MM.1S (cell line): ENCODE data around the gene PRKAG2.

Source experiments
- DNase-seq: peaks from one replicate; pipeline ENCODE4 v3.0.0-alpha.2; 2015
- H2AFZ ChIP-seq: fragments of 300-600 bp; sonication (generic); 2 replicates; pipeline ENCODE4 v1.6.0; 2016; ENCODE audit warnings: antibody characterized with exemption, low read length
- H3F3A ChIP-seq: fragments of 300-600 bp; sonication (generic); 2 replicates; pipeline ENCODE4 v1.6.1; 2016; ENCODE audit warnings: mild to moderate bottlenecking, antibody characterized with exemption, low read length, moderate library complexity, mixed read lengths; ENCODE audit not compliant: insufficient read depth
- H3K27ac ChIP-seq: fragments of 300-600 bp; sonication (generic); 2 replicates; pipeline ENCODE4 v1.5.1; 2016; ENCODE audit warnings: mild to moderate bottlenecking, low read length
- H3K27me3 ChIP-seq: fragments of 300-600 bp; sonication (generic); replicated peaks from 2 replicates; pipeline ENCODE4 v1.6.0; 2016; ENCODE audit warnings: low read length; ENCODE audit not compliant: insufficient read depth
- H3K36me3 ChIP-seq: fragments of 300-600 bp; sonication (generic); replicated peaks from 2 replicates; pipeline ENCODE4 v1.6.1; 2016; ENCODE audit warnings: mild to moderate bottlenecking, low read length, mixed read lengths; ENCODE audit not compliant: insufficient read depth
- H3K4me1 ChIP-seq: fragments of 300-600 bp; sonication (generic); 2 replicates; pipeline ENCODE4 v1.6.1; 2016; ENCODE audit warnings: low read length, mixed read lengths
- H3K4me2 ChIP-seq: fragments of 300-600 bp; sonication (generic); 2 replicates; pipeline ENCODE4 v1.6.0; 2016; ENCODE audit warnings: low read depth, low read length
- H3K4me3 ChIP-seq: fragments of 300-600 bp; sonication (generic); 2 replicates; pipeline ENCODE4 v1.5.1; 2016; ENCODE audit warnings: low read length, mixed read lengths
- H3K79me2 ChIP-seq: fragments of 300-600 bp; sonication (generic); 2 replicates; pipeline ENCODE4 v1.6.1; 2016; ENCODE audit warnings: mixed run types, low read length, mixed read lengths
- H3K9ac ChIP-seq: fragments of 300-600 bp; sonication (generic); 2 replicates; pipeline ENCODE4 v1.6.1; 2016; ENCODE audit warnings: low read length, mixed read lengths
- H3K9me2 ChIP-seq: fragments of 300-600 bp; sonication (generic); replicated peaks from 2 replicates; pipeline ENCODE4 v1.6.1; 2016; ENCODE audit warnings: mild to moderate bottlenecking, low read length, mixed read lengths; ENCODE audit not compliant: insufficient read depth
- H3K9me3 ChIP-seq: fragments of 300-600 bp; sonication (generic); replicated peaks from 2 replicates; pipeline ENCODE4 v1.6.1; 2016; ENCODE audit warnings: mild to moderate bottlenecking, low read length, mixed read lengths; ENCODE audit not compliant: insufficient read depth
- H4K20me1 ChIP-seq: fragments of 300-600 bp; sonication (generic); 2 replicates; pipeline ENCODE4 v1.6.1; 2016; ENCODE audit warnings: mild to moderate bottlenecking, low read length, moderate library complexity, mixed read lengths; ENCODE audit not compliant: insufficient read depth
- EZH2 ChIP-seq: fragments of 300-600 bp; sonication (generic); optimal IDR thresholded peaks from 2 replicates; pipeline ENCODE3; 2017; ENCODE audit warnings: low read depth, mild to moderate bottlenecking, antibody characterized with exemption, low read length, mixed read lengths
- EZH2phosphoT487 ChIP-seq: fragments of 300-600 bp; sonication (generic); IDR thresholded peaks from 2 replicates; pipeline ENCODE4 v1.6.1; 2018; ENCODE audit warnings: antibody characterized with exemption, low read length
- TF ChIP-seq, protein P1 (sequence below): fragments of 300-600 bp; sonication (generic); IDR thresholded peaks from 2 replicates; pipeline ENCODE4 v1.5.1; 2016; ENCODE audit warnings: antibody characterized with exemption, low read length, mixed read lengths

The PRKAG2 gene

DNA sequence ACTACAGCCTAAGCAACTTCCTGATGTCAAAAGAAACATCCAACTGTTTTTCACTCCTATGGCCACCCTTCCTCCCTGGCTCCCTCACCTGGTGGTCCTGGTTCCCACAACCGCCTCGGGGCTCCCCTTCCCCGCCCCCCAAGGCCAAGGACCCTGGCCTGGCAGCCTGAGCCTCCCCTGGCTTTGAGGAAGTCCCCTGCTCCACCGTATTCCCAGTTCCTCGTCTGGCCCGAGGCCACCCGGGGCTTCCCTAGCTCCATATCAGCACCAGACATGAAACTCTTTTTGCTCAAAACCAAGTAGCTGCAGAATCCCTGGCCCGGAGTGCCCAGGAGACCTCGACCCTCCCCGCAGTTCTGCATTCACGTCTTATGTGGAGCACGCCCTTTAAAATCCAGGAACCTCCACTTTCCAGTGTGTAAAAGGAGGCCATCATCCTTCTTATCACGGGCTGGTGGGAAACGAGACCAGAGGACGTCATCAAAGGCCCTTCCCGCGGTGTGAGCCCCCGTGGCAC lies 82.9 kb downstream of the PRKAG2 start:
- Histone ChIP-seq H3K27ac (no peak overlapping the region), H3F3A (no peaks in the 10 kb centered on the region), H3K9ac (no peak overlapping the region), H3K27me3 (peaks cover 37% of the 10 kb centered on the region; the same call in 1 of the 2 replicates), H3K4me3 (no peak overlapping the region), H3K4me1 (no peaks in the 10 kb centered on the region), H3K4me2 (no peak overlapping the region), H3K9me3 (no peaks in the 10 kb centered on the region), H3K79me2 (no peaks in the 10 kb centered on the region), H3K9me2 (no peaks in the 10 kb centered on the region), H3K36me3 (no peaks in the 10 kb centered on the region), H2AFZ (no peak overlapping the region), H4K20me1 (no peaks in the 10 kb centered on the region)
- TF ChIP-seq EZH2phosphoT487 (no peak), EZH2 (no peak)
- TF ChIP-seq, protein P1, sequence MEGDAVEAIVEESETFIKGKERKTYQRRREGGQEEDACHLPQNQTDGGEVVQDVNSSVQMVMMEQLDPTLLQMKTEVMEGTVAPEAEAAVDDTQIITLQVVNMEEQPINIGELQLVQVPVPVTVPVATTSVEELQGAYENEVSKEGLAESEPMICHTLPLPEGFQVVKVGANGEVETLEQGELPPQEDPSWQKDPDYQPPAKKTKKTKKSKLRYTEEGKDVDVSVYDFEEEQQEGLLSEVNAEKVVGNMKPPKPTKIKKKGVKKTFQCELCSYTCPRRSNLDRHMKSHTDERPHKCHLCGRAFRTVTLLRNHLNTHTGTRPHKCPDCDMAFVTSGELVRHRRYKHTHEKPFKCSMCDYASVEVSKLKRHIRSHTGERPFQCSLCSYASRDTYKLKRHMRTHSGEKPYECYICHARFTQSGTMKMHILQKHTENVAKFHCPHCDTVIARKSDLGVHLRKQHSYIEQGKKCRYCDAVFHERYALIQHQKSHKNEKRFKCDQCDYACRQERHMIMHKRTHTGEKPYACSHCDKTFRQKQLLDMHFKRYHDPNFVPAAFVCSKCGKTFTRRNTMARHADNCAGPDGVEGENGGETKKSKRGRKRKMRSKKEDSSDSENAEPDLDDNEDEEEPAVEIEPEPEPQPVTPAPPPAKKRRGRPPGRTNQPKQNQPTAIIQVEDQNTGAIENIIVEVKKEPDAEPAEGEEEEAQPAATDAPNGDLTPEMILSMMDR = no peak
- no peak for DNase-seq

DNA sequence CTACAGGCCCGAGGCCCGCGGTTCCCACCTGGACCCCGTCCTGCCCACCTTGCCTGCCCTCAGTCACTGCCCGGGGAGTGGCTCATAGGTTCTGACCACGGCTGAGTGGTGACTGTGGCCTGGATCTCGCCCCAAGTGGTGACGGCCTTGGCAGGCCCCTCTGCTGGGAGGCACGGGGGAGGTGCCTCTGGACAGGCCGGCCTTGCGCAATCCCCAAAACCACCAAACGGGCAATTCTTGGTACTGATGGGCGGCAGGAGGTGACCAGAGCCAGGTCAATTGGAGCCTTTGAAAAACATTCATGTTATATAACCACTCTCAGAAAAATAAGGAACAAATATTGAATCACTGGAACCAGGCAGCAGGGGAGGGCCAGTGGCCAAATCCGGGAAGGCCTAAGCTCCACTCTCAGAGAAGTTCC lies 83.4 kb downstream of the PRKAG2 start:
- no peak for TF ChIP-seq EZH2
- no peak for TF ChIP-seq EZH2phosphoT487
- TF ChIP-seq, protein P1 = no peak
- no peak overlapping the region for H3K27ac ChIP-seq
- no peak for DNase-seq
- H3K9me2 ChIP-seq = no peaks in the 10 kb centered on the region
- no peaks in the 10 kb centered on the region for H3K79me2 ChIP-seq
- no peaks in the 10 kb centered on the region for H3K36me3 ChIP-seq
- no peak overlapping the region for H3K4me3 ChIP-seq
- H2AFZ ChIP-seq = no peak overlapping the region
- H3K9ac ChIP-seq = no peak overlapping the region
- no peak overlapping the region for H3K4me2 ChIP-seq
- H3F3A ChIP-seq = no peaks in the 10 kb centered on the region
- no peaks in the 10 kb centered on the region for H4K20me1 ChIP-seq
- H3K4me1 ChIP-seq = no peaks in the 10 kb centered on the region
- no peaks in the 10 kb centered on the region for H3K9me3 ChIP-seq
- H3K27me3 ChIP-seq = peaks cover 41% of the 10 kb centered on the region; the same call in 1 of the 2 replicates

DNA sequence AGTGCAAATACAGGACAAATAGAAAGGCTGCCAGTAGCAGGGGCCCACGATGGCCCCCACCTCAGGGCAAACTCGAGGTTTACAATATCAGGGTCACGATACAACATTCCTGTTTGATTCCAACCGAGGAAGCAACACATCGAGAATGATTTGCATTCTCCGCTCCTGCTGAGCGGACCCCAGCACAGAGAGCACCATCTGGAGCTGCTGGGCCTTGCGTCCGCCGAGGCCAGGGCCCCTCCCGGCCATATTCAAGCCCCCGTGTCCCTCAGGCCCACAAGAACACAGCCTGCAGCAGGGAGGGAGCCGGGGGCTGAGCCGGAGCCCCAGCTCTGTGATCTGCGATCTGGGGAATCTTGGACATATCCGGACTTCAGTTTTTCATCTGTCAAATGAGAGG lies 84.3 kb downstream of the PRKAG2 start:
- Histone ChIP-seq H3K9me3 (no peaks in the 10 kb centered on the region), H3K9me2 (no peaks in the 10 kb centered on the region), H3K4me3 (no peak overlapping the region), H3K4me2 (no peak overlapping the region), H3K36me3 (no peaks in the 10 kb centered on the region), H2AFZ (no peak overlapping the region), H3K9ac (no peak overlapping the region), H3K79me2 (no peaks in the 10 kb centered on the region), H3F3A (no peaks in the 10 kb centered on the region), H3K27ac (no peak overlapping the region), H3K27me3 (peaks cover 44% of the 10 kb centered on the region; the same call in 1 of the 2 replicates), H4K20me1 (no peaks in the 10 kb centered on the region), H3K4me1 (no peaks in the 10 kb centered on the region)
- no peak for DNase-seq
- TF ChIP-seq EZH2phosphoT487 = no peak
- no peak for TF ChIP-seq EZH2
- TF ChIP-seq, protein P1 = no peak
